ENCODE data around the gene PRIM2.
"Not testable (repeated sequence)": the region's sequence is repeated elsewhere in the genome, so short reads cannot be mapped to it uniquely, and the experiment has no call there.

The PRIM2 gene

DNA sequence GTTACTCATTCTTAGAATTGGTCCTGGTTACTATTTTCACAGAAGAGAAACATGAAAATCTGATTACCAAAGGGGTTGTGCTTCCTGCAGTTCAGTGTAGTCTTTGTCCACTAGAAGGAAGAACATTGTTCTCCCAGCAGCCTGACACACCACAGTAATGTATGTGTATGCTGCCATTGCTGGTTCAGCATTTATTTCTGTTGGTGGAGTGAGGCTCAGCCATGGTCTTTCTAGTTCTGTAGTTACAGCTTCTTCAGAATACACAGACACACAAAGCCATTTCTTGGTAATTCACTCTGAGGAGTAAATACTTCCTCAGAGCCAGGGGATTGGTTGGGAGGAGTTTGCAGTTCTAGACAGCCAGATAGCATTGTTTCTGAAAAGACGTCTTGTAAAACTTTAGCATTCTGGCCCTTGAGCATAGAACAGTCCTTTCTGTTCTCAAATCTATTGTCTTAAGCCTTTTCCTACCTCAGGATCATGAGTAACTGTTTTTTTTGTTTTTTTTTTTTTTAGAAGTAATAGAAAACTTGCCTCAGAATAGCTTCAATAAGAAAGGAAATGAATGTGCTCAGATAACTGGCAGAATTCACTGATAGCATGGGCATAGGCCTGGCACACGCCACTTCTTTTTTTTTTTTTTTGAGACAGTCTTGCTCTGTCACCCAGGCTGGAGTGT is 128.5 kb downstream of the PRIM2 start:
- not testable (repeated sequence) for DNase-seq (ENCODE audit: low read depth in 2 of 2)

DNA sequence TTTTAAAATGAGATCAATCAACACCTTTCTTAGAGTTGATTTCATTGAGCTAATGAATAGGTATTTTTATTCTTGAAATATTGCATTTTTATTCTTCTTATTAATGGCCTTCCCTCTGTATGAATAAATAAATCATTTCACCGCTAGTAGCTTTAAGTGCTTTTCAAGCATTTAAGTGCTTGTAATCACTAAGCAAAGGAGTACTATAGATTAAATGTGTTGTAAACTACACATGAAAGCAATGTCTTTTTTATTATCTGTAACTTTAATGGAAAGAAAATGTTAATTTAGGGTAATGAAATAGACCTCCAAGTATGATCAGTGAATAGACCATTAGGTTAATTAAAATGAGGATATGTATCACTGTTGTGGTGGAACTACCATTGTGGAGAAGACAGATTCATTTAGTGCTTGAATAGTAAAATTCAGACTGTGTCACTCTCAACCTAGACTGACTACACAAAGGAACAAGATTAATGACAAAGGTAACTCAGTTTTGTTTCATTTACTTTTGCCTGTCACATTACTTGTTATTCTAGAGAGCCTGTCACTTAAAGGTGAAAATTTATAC is 132.2 kb downstream of the PRIM2 start:
- DNase-seq (ENCODE audit: low read depth in 2 of 2): not testable (repeated sequence)

GRCh38 chr6:57459781-57460180 is 142.4 kb downstream of the PRIM2 start:
- not testable (repeated sequence) for DNase-seq (ENCODE audit: low read depth in 2 of 2)

DNA sequence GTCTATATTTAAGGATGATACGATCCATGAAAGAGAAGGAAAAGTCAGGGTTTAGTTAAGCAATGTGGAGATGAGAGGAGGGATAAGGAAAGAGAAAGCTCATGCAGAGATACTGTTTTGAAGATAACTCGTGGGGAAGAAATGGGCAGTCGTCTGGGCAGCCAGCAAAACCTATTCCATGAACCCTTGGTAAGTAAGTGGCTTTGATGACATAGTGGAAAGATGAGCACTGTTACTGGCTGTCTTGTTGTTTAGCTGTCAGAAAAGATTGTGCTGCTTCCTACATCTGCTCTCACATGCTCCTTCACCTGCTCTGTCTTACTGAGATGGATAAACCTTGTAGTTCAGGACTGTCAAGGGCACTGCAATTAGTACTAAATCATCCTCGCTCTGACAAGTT is 143.6 kb downstream of the PRIM2 start:
- not testable (repeated sequence) for DNase-seq (ENCODE audit: low read depth in 2 of 2)

- not testable (repeated sequence) for DNase-seq (ENCODE audit: low read depth in 2 of 2)
Observed at GRCh38 chr6:57463809-57464208, 146.4 kb downstream of the PRIM2 start.

GRCh38 chr6:57465968-57466367 is 148.5 kb downstream of the PRIM2 start:
- DNase-seq (ENCODE audit: low read depth in 2 of 2): not testable (repeated sequence)

GRCh38 chr6:57469072-57469471 is 151.6 kb downstream of the PRIM2 start:
- DNase-seq (ENCODE audit: low read depth in 2 of 2): no peak

- not testable (repeated sequence) for DNase-seq (ENCODE audit: low read depth in 2 of 2)
Observed at GRCh38 chr6:57470148-57470547, 152.7 kb downstream of the PRIM2 start.

DNA sequence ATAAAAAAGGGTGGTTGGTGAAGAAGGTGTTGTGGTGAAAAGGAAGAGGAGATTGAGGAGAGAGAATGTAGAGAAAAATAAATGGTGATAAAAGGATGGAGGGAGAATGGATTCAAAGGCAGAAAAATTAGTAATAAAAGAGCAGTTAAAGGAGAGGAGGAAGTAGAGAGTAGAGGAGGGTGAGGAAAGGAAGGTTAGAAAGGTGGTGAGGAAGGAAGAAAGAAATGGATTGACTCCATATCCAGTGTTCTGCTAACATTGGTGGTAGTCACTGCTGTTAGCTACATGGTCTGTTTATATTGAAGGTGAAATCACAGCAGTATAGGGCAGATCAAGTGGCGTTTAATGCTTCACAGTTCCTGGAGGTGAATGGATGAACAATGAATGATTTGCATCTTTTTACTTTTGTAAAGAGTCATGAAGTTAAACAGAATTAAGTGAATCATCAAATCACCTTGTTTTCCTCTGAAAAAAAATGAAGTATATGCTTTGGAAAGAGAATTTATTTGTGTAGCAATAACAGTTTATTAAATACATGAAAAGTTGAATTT is 154.0 kb downstream of the PRIM2 start:
- not testable (repeated sequence) for DNase-seq (ENCODE audit: low read depth in 2 of 2)

- DNase-seq (ENCODE audit: low read depth in 2 of 2): not testable (repeated sequence)
Observed at GRCh38 chr6:57472861-57473362, 155.5 kb downstream of the PRIM2 start.

DNA sequence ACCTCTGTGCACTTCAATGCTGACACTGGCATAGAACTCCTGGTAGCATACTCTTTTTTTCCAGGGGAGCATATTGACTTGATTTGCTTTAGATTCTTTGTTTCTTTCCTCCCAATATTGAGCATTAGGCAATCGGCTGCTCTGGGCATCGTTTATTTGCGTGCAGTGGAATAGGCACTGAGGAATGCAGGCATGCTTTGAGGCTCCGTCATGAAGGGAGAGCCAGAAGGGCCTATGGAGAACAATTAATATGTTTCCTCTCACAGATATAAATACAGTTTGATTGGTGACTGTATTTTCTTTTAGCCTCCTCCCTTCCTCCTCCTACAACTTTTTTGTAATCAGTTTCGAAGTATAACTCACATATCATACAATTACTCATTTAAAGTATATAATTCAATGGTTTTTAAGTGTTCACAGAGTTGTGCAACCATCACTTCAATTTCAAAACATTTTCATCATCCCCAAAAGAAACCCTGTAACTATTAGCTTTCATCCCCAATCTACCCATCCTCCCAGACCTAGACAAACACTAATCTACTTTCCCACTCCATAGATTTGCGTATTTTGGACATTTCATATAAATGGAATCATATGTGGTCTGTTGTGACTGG is 157.5 kb downstream of the PRIM2 start:
- DNase-seq (ENCODE audit: low read depth in 2 of 2): not testable (repeated sequence)

GRCh38 chr6:57475656-57476055 is 158.2 kb downstream of the PRIM2 start:
- DNase-seq (ENCODE audit: low read depth in 2 of 2): not testable (repeated sequence)

DNA sequence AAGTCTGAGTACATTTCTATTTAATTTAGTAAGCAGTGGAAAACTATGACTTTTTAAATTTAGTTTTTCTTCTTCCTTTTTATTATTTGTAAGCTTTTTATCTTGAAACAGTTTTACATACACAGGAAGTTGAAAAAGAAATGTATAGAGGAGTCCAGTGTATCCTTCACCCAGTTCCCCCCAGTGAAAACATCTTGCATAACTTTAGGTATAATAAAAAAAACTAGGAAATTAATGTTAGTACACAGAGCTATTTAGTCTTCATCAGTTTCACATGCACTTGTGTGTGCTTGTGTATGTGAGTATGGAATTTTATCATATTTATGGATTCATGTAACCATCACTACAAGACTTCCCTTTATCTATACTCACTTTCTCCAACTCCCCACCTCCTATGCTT is 162.8 kb downstream of the PRIM2 start:
- DNase-seq (ENCODE audit: low read depth in 2 of 2): not testable (repeated sequence)

DNA sequence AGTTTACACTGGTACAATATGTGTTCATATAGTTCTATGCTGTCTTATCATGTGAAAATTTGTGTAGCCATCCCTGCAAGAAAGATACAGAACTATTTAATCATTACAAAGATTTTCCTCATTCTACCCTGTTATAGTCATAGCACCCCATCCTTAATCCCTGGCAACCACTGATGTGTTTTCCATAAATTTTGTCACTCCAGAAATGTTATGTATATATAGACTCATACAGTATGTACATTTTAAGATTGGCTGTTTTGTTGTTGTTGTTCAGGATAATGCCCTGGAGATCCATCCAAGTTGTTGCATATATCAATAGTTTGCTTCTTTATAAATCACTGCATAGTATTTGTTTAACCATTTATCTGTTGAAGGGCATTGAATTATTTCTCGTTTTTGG is 163.7 kb downstream of the PRIM2 start:
- not testable (repeated sequence) for DNase-seq (ENCODE audit: low read depth in 2 of 2)

- not testable (repeated sequence) for DNase-seq (ENCODE audit: low read depth in 2 of 2)
Observed at GRCh38 chr6:57482471-57482870, 165.0 kb downstream of the PRIM2 start.

- DNase-seq (ENCODE audit: low read depth in 2 of 2): not testable (repeated sequence)
Observed at GRCh38 chr6:57486494-57487081, 169.2 kb downstream of the PRIM2 start.

DNA sequence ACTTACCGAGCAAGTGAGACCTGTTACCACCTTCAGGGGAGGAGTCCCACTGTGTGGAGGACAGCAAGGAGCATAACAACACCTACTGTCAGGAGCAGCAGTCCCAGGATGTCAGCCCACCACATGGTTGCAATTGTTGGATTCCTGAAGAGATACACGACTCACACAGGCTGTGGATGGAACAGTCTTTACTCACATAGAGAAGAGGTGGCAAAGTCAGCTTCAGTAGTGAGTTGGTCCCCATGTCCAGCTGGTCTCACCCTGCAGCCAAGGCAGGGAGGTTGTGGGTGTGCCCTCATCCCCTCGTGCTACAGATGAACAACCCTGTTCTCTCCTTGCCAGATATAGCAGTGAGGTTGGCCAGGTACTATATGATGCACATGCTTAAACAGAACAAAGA is 171.1 kb downstream of the PRIM2 start:
- not testable (repeated sequence) for DNase-seq (ENCODE audit: low read depth in 2 of 2)

- DNase-seq (ENCODE audit: low read depth in 2 of 2): not testable (repeated sequence)
Observed at GRCh38 chr6:57489887-57490286, 172.5 kb downstream of the PRIM2 start.

- DNase-seq (ENCODE audit: low read depth in 2 of 2): not testable (repeated sequence)
Observed at GRCh38 chr6:57491795-57492194, 174.4 kb downstream of the PRIM2 start.

- not testable (repeated sequence) for DNase-seq (ENCODE audit: low read depth in 2 of 2)
Observed at GRCh38 chr6:57496251-57496650, 178.8 kb downstream of the PRIM2 start.

DNA sequence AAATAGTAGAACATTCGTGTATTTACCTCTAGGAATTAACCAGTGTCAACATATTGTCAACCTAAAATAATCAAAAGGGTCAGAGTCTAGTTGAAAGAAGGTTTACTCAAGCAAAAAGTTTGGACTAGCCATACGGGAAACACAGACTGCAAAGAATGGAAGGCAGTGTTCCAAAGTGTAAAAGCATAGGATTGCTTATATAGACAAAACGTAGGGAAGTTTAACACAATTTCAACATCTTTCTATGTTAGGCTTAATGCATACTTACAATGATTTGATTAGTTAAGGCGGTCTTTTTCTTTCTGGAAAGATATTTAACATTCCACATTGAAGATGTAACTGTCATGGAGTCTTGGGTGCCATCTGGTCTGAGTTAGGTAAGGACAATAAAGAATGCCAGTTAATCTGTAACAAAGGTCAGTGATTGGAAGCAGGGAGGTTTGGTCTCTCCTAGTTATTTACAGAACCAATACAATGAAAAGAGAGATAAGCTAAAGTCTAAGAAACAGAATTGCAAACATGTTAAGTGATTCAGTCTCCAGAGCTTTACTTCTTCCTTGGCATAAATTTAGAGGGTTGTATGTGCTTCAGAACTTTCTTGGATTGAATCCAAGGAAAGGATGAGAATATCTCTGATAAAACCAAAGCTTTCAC is 183.1 kb downstream of the PRIM2 start:
- DNase-seq (ENCODE audit: low read depth in 2 of 2): not testable (repeated sequence)

DNA sequence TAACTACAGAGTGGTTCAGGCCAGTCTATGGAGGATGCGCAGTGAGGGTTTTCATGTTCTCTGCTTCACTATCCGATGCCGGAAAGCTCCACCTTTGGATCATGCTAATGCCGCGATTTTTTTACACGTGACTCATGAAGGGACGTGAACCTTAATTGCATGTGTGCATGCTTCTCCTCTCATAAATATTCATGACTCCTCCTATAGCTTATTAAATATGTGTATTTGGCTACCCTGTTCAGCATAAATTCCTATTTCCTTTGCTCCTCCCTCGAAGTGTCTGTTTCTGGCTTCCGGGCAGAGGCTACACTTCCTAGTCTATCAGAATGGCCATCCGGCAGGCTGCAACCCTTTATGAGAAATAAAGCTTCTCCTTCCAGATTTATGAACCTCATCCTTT is 185.0 kb downstream of the PRIM2 start:
- not testable (repeated sequence) for DNase-seq (ENCODE audit: low read depth in 2 of 2)
